HPDE6-E6E7 (cell line): ENCODE results near the gene RTL5.

Experiments used
- DNase-seq: peaks from one replicate; pipeline ENCODE4 v3.0.0; 2011; ENCODE audit warnings: missing footprints; ENCODE audit errors: extremely low spot score

RTL5 gene

DNA sequence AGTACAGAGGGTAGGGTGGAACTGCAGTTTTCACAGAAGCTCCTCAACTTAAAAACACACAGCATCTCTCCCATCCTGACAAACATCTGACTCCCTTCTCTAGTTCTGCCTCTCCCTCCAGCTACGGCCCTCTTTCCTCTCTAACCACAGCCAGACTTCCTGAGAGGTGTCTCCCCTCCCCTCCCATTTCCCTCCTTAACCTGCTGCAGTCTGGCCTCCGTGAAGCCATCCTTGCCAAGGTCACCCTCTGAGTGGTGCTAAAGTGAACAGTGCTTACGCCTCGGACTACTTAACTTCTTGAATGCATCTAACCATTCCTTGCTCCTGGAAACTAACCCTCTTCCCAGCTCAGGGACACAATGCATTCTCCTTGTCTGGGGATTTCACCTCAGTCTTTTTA, 53.3 kb downstream of the RTL5 start:
- no peak for DNase-seq
